Hepatocyte (in vitro differentiated cells): ENCODE measurements around the gene SRCIN1. TPM values are rescaled to one million over a fixed set of nuclear protein-coding genes. Genes with fewer than 3 reads are reported as not detected.

ENCODE experiments used
- DNase-seq: peaks from one replicate; pipeline ENCODE4 v3.0.0-alpha.2; 2016; ENCODE audit warnings: low spot score
- H2AFZ ChIP-seq: fragments of 200-600 bp; sonication (generic); 2 replicates; pipeline ENCODE4 v1.6.0; 2016; ENCODE audit warnings: antibody characterized with exemption, mild to moderate bottlenecking
- H3K27ac ChIP-seq: fragments of 200-600 bp; sonication (generic); 2 replicates; pipeline ENCODE4 v1.5.1; 2016; ENCODE audit warnings: mild to moderate bottlenecking
- H3K27me3 ChIP-seq: fragments of 200-600 bp; sonication (generic); 2 replicates; pipeline ENCODE4 v1.6.1; 2016
- H3K36me3 ChIP-seq: fragments of 200-600 bp; sonication (generic); replicated peaks from 2 replicates; pipeline ENCODE4 v1.5.1; 2016; ENCODE audit warnings: low read depth; ENCODE audit not compliant: insufficient read depth
- H3K4me1 ChIP-seq: fragments of 200-600 bp; sonication (generic); 2 replicates; pipeline ENCODE4 v1.5.1; 2016; ENCODE audit warnings: mild to moderate bottlenecking, moderate library complexity; ENCODE audit not compliant: insufficient read depth
- H3K4me2 ChIP-seq: fragments of 200-600 bp; sonication (generic); 2 replicates; pipeline ENCODE4 v1.6.0; 2016
- H3K4me3 ChIP-seq: fragments of 200-600 bp; sonication (generic); 2 replicates; pipeline ENCODE4 v1.5.1; 2016; ENCODE audit warnings: mild to moderate bottlenecking
- H3K79me2 ChIP-seq: fragments of 200-600 bp; sonication (generic); 2 replicates; pipeline ENCODE4 v1.6.0; 2017; ENCODE audit warnings: mild to moderate bottlenecking
- H3K9me2 ChIP-seq: fragments of 200-600 bp; sonication (generic); replicated peaks from 2 replicates; pipeline ENCODE4 v1.6.0; 2017; ENCODE audit warnings: mild to moderate bottlenecking; ENCODE audit not compliant: insufficient read depth
- H3K9me3 ChIP-seq: fragments of 200-600 bp; sonication (generic); 2 replicates; pipeline ENCODE4 v1.5.1; 2016; ENCODE audit warnings: low read depth, mild to moderate bottlenecking
- H4K20me1 ChIP-seq: fragments of 200-600 bp; sonication (generic); 2 replicates; pipeline ENCODE4 v1.6.0; 2016; ENCODE audit warnings: mild to moderate bottlenecking; ENCODE audit not compliant: insufficient read depth, poor library complexity, severe bottlenecking
- EZH2 ChIP-seq: fragments of 200-600 bp; sonication (generic); IDR thresholded peaks from 2 replicates; pipeline ENCODE4 v1.6.1; 2016; ENCODE audit warnings: antibody characterized with exemption, mild to moderate bottlenecking, borderline replicate concordance
- EZH2phosphoT487 ChIP-seq: fragments of 200-600 bp; sonication (generic); IDR thresholded peaks from one replicate; pipeline ENCODE4 v1.6.1; 2018; ENCODE audit warnings: antibody characterized with exemption, mild to moderate bottlenecking, low read depth, moderate library complexity; ENCODE audit not compliant: unreplicated experiment, severe bottlenecking
- WGBS: methylation state at CpG from one replicate; pipeline ENCODE4 v1.1.6; 2016; ENCODE audit warnings: low lambda C conversion rate; ENCODE audit errors: missing lambda C conversion rate; 5-methylcytosine and 5-hydroxymethylcytosine counted together
- polyA plus RNA-seq: library from polyadenylated mRNA; unstranded; fragments of >200 nt; fragmentation: Nextera tagmentation; extraction: Ambion mirVana; gene quantifications from 2 replicates; pipeline ENCODE4 v1.2.1, GENCODE V29; 2016
- total RNA-seq: library from RNA; depleted of rRNA; stranded (reverse); fragments of >200 nt; gene quantifications from 2 replicates; pipeline ENCODE4 v1.2.3, GENCODE V29; 2014
- TF ChIP-seq, protein P1 (sequence below): fragments of 200-600 bp; sonication (generic); IDR thresholded peaks from 2 replicates; pipeline ENCODE4 v1.5.1; 2016; ENCODE audit warnings: antibody characterized with exemption, mild to moderate bottlenecking; ENCODE audit not compliant: poor library complexity

The SRCIN1 gene
- total and polyA plus RNA-seq, 2 experiments from 2014 or later, result 0.82 to 0.90 TPM

DNA sequence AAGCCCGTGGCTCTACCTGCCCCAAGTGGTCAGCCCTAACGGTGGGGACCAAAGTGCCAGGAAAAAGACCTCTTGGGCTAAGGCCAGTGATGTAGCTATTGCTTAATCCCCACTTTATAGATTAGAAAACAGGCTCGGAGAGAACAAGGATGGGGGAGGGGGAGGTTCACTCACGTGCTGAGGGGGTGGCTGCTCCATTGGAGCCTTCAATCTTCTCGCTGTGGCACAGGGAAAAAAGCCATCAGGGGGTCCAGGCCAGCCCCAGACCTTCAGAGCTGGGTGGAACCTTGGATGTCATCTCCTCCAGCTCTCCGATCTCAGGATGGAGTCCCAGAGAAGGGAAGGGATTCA lies 45.9 kb downstream of the SRCIN1 start:
- no peak overlapping the region for H3K4me3 ChIP-seq
- H3K27ac ChIP-seq, result no peak overlapping the region
- 14% methylated on average over 6 of the region's 6 CpGs for WGBS

DNA sequence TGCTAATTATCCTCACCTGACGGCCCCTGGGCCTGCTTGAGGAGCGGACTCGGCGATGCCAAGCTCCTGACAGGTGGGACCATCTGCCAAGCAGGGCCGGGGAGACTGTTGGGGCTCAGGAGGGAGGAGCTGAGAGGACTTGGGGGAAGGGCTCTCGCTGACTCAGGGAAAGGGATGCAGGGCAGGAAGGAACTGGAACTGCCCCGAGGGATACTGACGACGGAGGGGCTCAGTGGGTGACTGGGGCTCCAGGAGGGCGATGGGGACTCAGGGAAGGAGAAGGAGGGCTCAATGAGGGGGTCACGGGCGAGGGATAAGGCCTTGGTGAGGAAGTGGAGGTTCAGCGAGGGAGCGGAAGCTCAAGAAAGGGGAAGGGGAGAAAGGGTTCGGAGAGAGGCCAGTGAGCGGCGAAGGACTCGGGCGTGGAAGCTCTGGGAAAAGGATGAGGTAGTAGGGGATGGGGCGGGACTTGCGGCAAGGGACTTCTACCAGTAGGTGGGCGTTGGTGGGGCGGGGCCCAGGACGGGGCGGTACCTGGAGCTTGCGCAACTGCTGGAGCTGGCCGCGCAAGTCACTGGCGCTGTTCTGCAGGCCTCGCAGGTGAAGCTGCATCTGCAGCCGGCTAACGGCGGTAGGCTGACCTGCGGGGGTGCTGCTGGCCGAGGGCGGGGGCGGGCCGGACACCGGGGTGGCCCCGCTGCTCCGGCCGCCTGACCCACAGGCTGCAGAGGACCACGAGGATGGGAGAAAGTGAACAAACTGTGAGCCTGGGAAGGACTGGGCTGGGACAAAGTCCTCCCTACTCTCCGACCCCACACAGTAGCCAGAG lies 46.5 kb downstream of the SRCIN1 start:
- WGBS, result 4% methylated on average over 24 of the region's 44 CpGs
- Histone ChIP-seq H3K4me1 (peaks cover 15% of the 10 kb centered on the region), H3K9me2 (no peaks in the 10 kb centered on the region), H3K9me3 (no peaks in the 10 kb centered on the region), H3K79me2 (no peaks in the 10 kb centered on the region), H3K36me3 (no peaks in the 10 kb centered on the region), H3K4me3 (no peak overlapping the region), H3K27ac (no peak overlapping the region), H3K4me2 (peak overlapping the region; percentile 93), H2AFZ (no peak overlapping the region), H3K27me3 (peaks cover 50% of the 10 kb centered on the region), H4K20me1 (no peaks in the 10 kb centered on the region)
- DNase-seq, result peak; percentile 94
- TF ChIP-seq EZH2phosphoT487 (no peak), EZH2 (no peak)
- TF ChIP-seq, protein P1, sequence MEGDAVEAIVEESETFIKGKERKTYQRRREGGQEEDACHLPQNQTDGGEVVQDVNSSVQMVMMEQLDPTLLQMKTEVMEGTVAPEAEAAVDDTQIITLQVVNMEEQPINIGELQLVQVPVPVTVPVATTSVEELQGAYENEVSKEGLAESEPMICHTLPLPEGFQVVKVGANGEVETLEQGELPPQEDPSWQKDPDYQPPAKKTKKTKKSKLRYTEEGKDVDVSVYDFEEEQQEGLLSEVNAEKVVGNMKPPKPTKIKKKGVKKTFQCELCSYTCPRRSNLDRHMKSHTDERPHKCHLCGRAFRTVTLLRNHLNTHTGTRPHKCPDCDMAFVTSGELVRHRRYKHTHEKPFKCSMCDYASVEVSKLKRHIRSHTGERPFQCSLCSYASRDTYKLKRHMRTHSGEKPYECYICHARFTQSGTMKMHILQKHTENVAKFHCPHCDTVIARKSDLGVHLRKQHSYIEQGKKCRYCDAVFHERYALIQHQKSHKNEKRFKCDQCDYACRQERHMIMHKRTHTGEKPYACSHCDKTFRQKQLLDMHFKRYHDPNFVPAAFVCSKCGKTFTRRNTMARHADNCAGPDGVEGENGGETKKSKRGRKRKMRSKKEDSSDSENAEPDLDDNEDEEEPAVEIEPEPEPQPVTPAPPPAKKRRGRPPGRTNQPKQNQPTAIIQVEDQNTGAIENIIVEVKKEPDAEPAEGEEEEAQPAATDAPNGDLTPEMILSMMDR, result peak; percentile 22

More for the DNA sequence above, 45.9 kb downstream of the SRCIN1 start:
- Histone ChIP-seq H3K9me2 (no peaks in the 10 kb centered on the region), H3K4me2 (peak overlapping the region; percentile 93), H3K36me3 (no peaks in the 10 kb centered on the region), H3K27me3 (peaks cover 55% of the 10 kb centered on the region), H4K20me1 (no peaks in the 10 kb centered on the region), H3K9me3 (no peaks in the 10 kb centered on the region), H3K79me2 (no peaks in the 10 kb centered on the region), H2AFZ (no peak overlapping the region), H3K4me1 (peaks cover 15% of the 10 kb centered on the region)
- DNase-seq, result no peak
- no peak for TF ChIP-seq EZH2phosphoT487
- TF ChIP-seq EZH2, result no peak
- TF ChIP-seq, protein P1, result no peak

DNA sequence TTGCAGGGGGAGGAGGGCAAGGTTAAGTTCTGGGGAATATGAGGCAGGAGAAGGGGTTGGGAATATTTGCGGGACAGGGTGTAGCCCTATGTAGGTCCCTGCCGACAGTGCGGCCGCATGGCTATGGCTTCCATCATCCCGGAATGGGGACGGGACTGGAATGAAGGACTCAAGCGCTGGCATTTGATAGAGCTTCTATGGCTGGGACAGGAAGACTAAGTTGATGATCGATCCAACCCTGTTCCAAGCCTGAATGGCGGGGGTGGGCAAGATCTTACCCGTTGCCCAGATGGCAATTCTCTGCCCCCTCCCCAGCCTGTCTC lies 47.1 kb downstream of the SRCIN1 start:
- TF ChIP-seq EZH2phosphoT487, result no peak
- TF ChIP-seq EZH2, result no peak
- TF ChIP-seq, protein P1, result no peak
- no peaks in the 10 kb centered on the region for H3K9me2 ChIP-seq
- no peaks in the 10 kb centered on the region for H4K20me1 ChIP-seq
- no peak overlapping the region for H2AFZ ChIP-seq
- no peaks in the 10 kb centered on the region for H3K79me2 ChIP-seq
- peaks cover 15% of the 10 kb centered on the region for H3K4me1 ChIP-seq
- 10% methylated on average over 10 of the region's 10 CpGs for WGBS
- H3K4me2 ChIP-seq, result peak overlapping the region; percentile 93
- no peak overlapping the region for H3K4me3 ChIP-seq
- H3K27ac ChIP-seq, result no peak overlapping the region
- H3K9me3 ChIP-seq, result no peaks in the 10 kb centered on the region
- no peak for DNase-seq
- H3K27me3 ChIP-seq, result peaks cover 45% of the 10 kb centered on the region
- H3K36me3 ChIP-seq, result no peaks in the 10 kb centered on the region
